Epidermal melanocyte (primary cell): ENCODE results near the gene SREBF1.
"Not testable (repeated sequence)": the region's sequence is repeated elsewhere in the genome, so short reads cannot be mapped to it uniquely, and the experiment has no call there.

Experiments used
- DNase-seq: peaks from one replicate; pipeline ENCODE4 v3.0.0; 2011; ENCODE audit warnings: low spot score; ENCODE audit not compliant: insufficient read length

SREBF1 gene

GRCh38 chr17:17812211-17813054 is 24.4 kb downstream of the SREBF1 start:
- DNase-seq = peak; percentile 91

- no peak for DNase-seq
These were observed 25.2 kb downstream of the SREBF1 start for GRCh38 chr17:17811381-17812210.

GRCh38 chr17:17810895-17811248 is 25.9 kb downstream of the SREBF1 start:
- DNase-seq = no peak

- DNase-seq = peak; percentile 75
These were observed 26.5 kb downstream of the SREBF1 start for GRCh38 chr17:17810084-17810894.

- DNase-seq = no peak
These were observed 27.2 kb downstream of the SREBF1 start for GRCh38 chr17:17809531-17810083.

- no peak for DNase-seq
These were observed 27.9 kb downstream of the SREBF1 start for GRCh38 chr17:17808706-17809432.

GRCh38 chr17:17808200-17808599 is 28.6 kb downstream of the SREBF1 start:
- not testable (repeated sequence) for DNase-seq

- no peak for DNase-seq
These were observed 29.3 kb downstream of the SREBF1 start for GRCh38 chr17:17807440-17807839.

- no peak for DNase-seq
These were observed 30.0 kb downstream of the SREBF1 start for GRCh38 chr17:17806611-17807274.

GRCh38 chr17:17806035-17806434 is 30.8 kb downstream of the SREBF1 start:
- DNase-seq = no peak

- DNase-seq = no peak
These were observed 31.2 kb downstream of the SREBF1 start for GRCh38 chr17:17805575-17805974.

GRCh38 chr17:17804007-17804406 is 32.8 kb downstream of the SREBF1 start:
- no peak for DNase-seq

GRCh38 chr17:17801800-17802481 is 34.8 kb downstream of the SREBF1 start:
- DNase-seq = no peak

GRCh38 chr17:17800504-17801021 is 36.2 kb downstream of the SREBF1 start:
- no peak for DNase-seq

GRCh38 chr17:17798573-17799255 is 38.1 kb downstream of the SREBF1 start:
- DNase-seq = no peak

GRCh38 chr17:17798010-17798556 is 38.7 kb downstream of the SREBF1 start:
- no peak for DNase-seq

- no peak for DNase-seq
These were observed 39.5 kb downstream of the SREBF1 start for GRCh38 chr17:17797119-17797809.

- no peak for DNase-seq
These were observed 40.1 kb downstream of the SREBF1 start for GRCh38 chr17:17796787-17797061.
